GM21381 (cell line): ENCODE data around the gene PLEKHG4.

Experiments used
- ATAC-seq: cut with Tn5 transposase; IDR thresholded peaks from one replicate; pipeline ENCODE4 v1.9.1; 2021; ENCODE audit warnings: mild to moderate bottlenecking, moderate library complexity; ENCODE audit not compliant: unreplicated experiment

Gene PLEKHG4

DNA sequence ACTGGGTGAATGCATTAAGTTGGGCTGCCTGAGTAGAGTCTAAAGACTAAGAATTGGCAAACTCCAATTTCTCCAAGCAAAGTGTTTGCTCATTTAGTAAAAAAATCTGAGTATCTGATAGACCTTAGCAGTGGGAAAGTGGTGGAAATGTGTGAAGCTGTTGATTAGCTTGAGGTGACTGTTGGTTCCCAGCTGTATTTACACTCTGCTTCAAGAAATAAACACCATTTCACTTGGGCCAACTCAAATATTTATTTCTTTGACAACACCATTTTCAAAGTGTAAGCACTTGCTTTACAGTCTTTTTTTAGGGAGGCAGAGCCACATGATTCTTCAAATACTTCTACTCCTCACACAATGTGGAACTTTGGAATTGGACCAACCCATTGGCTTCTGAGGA is 38.5 kb downstream of the PLEKHG4 start:
- ATAC-seq, result no peak

DNA sequence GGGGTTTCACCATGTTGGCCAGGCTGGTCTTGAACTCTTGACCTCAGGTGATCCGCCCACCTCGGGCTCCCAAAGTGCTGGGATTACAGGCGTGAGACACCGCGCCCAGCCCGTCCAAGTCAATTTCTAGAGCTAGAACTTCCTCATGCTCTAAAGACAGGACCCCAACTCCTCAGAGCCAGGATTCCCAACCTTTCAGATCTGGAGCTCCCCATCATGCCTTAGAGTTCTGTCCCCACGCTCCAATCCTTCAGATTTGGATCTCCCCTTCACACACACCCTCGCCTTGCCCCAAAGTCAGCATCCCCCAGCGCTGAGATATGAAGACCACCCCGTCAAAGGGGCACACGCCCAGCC is 46.8 kb downstream of the PLEKHG4 start:
- ATAC-seq, result no peak

DNA sequence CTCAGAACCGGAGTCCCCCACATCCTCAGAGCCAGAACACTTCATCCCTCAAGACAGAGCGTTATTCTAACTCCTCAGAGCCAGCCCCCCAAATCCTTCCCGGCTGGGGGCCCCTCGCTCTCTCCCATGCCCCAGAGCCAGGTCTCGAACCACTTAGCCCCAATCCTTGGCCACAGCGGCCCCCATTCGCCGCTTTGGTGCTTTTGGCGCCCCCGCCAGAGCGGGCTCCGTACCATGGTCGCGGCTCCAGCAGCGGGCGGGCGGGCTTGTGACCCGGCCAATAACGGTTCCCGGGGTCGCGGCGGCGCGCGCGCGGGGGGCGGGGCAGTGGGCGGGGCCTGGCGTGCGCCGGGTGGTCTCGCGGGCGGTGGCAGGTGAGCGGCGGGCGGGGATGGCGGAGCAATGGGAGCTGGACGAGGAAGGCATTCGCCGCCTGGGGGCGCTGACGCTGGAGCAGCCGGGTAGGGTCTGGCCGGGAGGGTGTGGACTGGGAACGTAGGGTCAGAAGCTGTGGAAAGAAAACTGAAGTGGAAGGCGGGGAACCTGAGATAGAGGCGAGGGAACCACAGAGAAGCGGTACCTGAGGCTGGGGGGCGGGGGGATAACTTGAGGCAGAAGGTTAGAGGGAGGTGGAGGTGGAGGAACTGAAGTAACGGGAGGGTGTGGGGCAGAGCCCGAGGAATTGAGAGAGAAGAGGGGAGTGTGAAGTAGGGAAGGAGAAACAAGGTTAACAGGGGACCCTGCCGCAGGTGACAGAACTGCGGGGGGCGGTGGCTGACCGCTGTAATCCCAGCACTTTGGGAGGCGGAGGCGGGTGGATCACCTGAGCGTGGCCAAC is 47.4 kb downstream of the PLEKHG4 start, which contains the start of the genes KCTD19 and LRRC36:
KCTD19 (minus strand) TSS at position 270 of the 838 bp plus-strand sequence; CDS start at position 236, 34 bp downstream.
LRRC36 (plus strand) TSS at position 344 of the 838 bp plus-strand sequence; CDS start at position 392, 48 bp downstream.
- no peak for ATAC-seq

DNA sequence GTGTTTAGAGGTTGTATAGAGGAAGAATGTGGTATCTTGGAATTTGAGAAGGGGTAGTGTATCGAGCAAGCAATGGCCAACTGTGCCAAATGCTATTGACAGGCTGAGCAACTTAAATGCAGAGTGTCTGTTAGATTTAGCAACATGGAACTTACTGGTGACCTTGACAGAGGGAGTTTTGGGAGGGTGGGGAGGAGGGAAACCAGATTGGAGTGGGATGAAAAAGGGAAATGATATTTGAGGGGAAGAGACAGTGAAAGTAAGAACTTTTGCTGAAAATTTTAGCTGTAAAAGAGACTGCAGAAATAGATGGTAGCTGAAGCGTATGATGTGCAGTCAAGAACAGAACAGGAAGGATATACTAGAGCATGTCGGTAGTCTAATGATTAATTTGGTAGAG is 48.4 kb downstream of the PLEKHG4 start:
- no peak for ATAC-seq

DNA sequence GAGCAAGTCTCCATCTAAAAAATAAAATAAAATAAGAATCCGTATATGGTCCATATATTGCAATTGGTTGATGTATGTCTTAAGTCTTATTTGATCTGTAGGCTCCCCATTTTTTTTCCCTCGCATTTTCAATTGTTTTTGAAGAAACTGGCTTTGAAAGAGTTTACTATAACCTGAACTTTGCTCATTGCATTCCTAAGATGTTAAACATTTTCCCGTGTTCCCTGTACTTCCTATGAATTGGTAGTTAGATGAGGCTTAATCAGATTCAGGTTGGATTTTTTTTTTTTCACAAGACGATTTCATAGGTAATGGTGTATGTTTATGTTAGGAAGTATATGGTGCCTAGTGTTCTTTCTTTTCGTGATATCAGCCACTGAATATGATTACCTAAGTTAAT is 50.6 kb downstream of the PLEKHG4 start:
- ATAC-seq, result no peak

DNA sequence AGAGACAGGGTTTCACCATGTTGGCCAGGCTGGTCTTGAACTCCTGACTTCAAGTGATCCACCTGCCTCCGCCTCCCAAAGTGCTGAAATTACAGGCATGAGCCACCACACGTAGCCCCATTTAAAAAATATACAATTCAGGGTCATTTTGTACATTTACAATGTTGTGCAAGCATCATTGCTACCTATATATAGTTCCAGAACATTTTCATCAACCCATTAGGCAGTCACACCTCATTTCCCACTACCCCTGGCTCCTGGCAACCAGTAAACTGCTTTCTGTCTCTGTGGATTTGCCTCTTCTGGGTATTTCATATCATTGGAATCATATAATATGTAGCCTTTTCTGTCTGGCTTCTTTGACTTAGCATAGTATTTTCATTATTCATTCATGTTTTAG is 54.0 kb downstream of the PLEKHG4 start:
- ATAC-seq, result no peak

DNA sequence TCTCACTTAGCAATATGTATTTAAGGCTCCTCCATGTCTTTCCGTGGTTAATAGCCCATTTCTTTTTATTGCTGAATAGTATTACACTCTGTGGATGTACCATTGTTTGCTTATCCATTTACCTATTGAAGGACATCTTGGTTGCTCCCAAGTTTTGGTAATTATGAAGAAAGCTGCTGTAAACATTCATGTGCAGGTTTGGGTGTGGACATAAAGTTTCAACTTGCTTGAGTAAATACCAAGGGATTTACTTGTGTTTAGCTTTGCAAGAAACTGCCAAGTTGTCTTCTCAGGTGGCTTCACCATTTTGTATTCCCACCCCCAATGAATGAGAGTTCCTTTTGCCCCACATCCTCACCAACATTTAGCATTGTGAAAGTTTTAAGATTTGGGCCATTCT is 56.8 kb downstream of the PLEKHG4 start:
- ATAC-seq, result no peak

DNA sequence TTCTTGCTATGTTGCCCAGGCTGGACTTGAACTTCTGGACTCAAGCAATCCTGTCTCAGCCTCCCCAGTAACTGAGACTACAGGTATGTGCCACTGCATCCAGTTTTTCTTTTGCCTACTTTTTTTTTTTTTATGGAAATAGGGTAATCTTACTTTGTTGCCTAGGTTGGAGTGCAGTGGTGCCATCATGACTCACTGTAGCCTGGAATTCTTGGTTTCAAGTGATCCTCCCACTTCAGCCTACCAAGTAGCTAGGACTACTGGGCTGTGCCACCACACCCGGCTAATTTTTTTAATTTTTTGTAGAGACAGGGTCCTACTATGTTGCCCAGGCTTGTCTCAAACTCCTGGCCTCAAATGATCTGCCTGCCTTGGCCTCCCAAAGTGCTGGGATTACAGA is 57.3 kb downstream of the PLEKHG4 start:
- ATAC-seq, result no peak
